Immature natural killer cell (primary cell): ENCODE data around the gene CD226. TPM values are rescaled to one million over a fixed set of nuclear protein-coding genes. Genes with fewer than 3 reads are reported as not detected.
"Not testable (repeated sequence)": the region's sequence is repeated elsewhere in the genome, so short reads cannot be mapped to it uniquely, and the experiment has no call there.

Experiments
- DNase-seq, 3 donors: peaks; one replicate each; pipeline ENCODE4 v3.0.0; 2022; ENCODE audit warnings: mixed read lengths in 1 of 3
- H3K27ac Mint-ChIP-seq, 6 donors: one replicate each; pipeline ENCODE4 v1.8.0; 2020; ENCODE audit warnings: mixed read lengths in 6 of 6, mild to moderate bottlenecking in 5 of 6, inconsistent platforms in 4 of 6, moderate library complexity in 3 of 6
- H3K27me3 Mint-ChIP-seq, 3 donors: one replicate each; pipeline ENCODE4 v1.8.0; 2020 to 2021; ENCODE audit warnings: low read depth in 3 of 3, mild to moderate bottlenecking in 3 of 3, mixed read lengths in 3 of 3, moderate library complexity in 3 of 3, inconsistent platforms in 1 of 3
- H3K36me3 Mint-ChIP-seq, 3 donors: one replicate each; pipeline ENCODE4 v1.8.0; 2020; ENCODE audit warnings: mixed read lengths in 3 of 3, inconsistent platforms in 2 of 3, mild to moderate bottlenecking in 2 of 3
- H3K4me1 Mint-ChIP-seq, 2 donors: one replicate each; pipeline ENCODE4 v1.8.0; 2020; ENCODE audit warnings: inconsistent platforms in 2 of 2, mild to moderate bottlenecking in 2 of 2, mixed read lengths in 2 of 2, moderate library complexity in 1 of 2
- H3K4me3 Mint-ChIP-seq, 5 donors: one replicate each; pipeline ENCODE4 v1.8.0; 2020; ENCODE audit warnings: mild to moderate bottlenecking in 5 of 5, mixed read lengths in 5 of 5, inconsistent platforms in 3 of 5, moderate library complexity in 3 of 5
- H3K9me3 Mint-ChIP-seq, 6 donors: one replicate each; pipeline ENCODE4 v1.8.0; 2020; ENCODE audit warnings: mild to moderate bottlenecking in 6 of 6, mixed read lengths in 6 of 6, inconsistent platforms in 4 of 6, moderate library complexity in 3 of 6
- polyA plus RNA-seq, 3 donors: library from polyadenylated mRNA; unstranded; fragments of 300-500 nt; fragmentation: Illumina TruSeq; gene quantifications; one replicate each; pipeline ENCODE4 v1.2.3, GENCODE V29; 2021

CD226 gene
- polyA plus RNA-seq, 3 donors from 2014 or later = 59.9 to 103 (median 102) TPM

GRCh38 chr18:69949538-69949936 is 1.9 kb upstream of the CD226 start:
- H3K4me3 Mint-ChIP-seq = no peak overlapping the region
- H3K4me1 Mint-ChIP-seq = peaks cover 0 to 27% of the 10 kb centered on the region in 2 donors
- H3K27ac Mint-ChIP-seq = no peak overlapping the region
- H3K27me3 Mint-ChIP-seq = peaks cover 2 to 6% (median 4%) of the 10 kb centered on the region in 3 donors
- no peak for DNase-seq
- H3K9me3 Mint-ChIP-seq = no peaks in the 10 kb centered on the region
- H3K36me3 Mint-ChIP-seq = peaks cover under 1 to 28% (median 4%) of the 10 kb centered on the region in 3 donors

- H3K27me3 Mint-ChIP-seq = peaks cover 2 to 6% (median 4%) of the 10 kb centered on the region in 3 donors
- no peak overlapping the region for H3K4me3 Mint-ChIP-seq
- peaks cover 0 to 30% of the 10 kb centered on the region in 2 donors for H3K4me1 Mint-ChIP-seq
- DNase-seq = peak; percentile 64 to 65 (median 64)
- H3K9me3 Mint-ChIP-seq = no peaks in the 10 kb centered on the region
- H3K36me3 Mint-ChIP-seq = peaks cover 4 to 32% (median 5%) of the 10 kb centered on the region in 3 donors
- no peak overlapping the region for H3K27ac Mint-ChIP-seq
Observed at GRCh38 chr18:69948919-69949537, 1.4 kb upstream of the CD226 start.

- no peak for DNase-seq
- H3K27me3 Mint-ChIP-seq = peaks cover 2 to 6% (median 4%) of the 10 kb centered on the region in 3 donors
- peaks cover 4 to 30% (median 6%) of the 10 kb centered on the region in 3 donors for H3K36me3 Mint-ChIP-seq
- H3K27ac Mint-ChIP-seq = no peak overlapping the region
- no peak overlapping the region for H3K4me3 Mint-ChIP-seq
- H3K9me3 Mint-ChIP-seq = no peaks in the 10 kb centered on the region
- peaks cover 0 to 38% of the 10 kb centered on the region in 2 donors for H3K4me1 Mint-ChIP-seq
Observed at GRCh38 chr18:69948256-69948655, 583 bp upstream of the CD226 start.

- Mint-ChIP-seq H3K9me3 (no peaks in the 10 kb centered on the region), H3K27me3 (peaks cover 0 to 7% (median 4%) of the 10 kb centered on the region in 3 donors), H3K36me3 (peaks cover 9 to 38% (median 13%) of the 10 kb centered on the region in 3 donors), H3K27ac (no peak overlapping the region), H3K4me3 (no peak overlapping the region), H3K4me1 (peaks cover 0 to 53% of the 10 kb centered on the region in 2 donors)
- DNase-seq = no peak
Observed at GRCh38 chr18:69946608-69947155, 991 bp downstream of the CD226 start.

GRCh38 chr18:69945220-69946114 is 2.2 kb downstream of the CD226 start:
- Mint-ChIP-seq H3K36me3 (peaks cover 13 to 40% (median 15%) of the 10 kb centered on the region in 3 donors), H3K4me1 (peaks cover 0 to 66% of the 10 kb centered on the region in 2 donors), H3K4me3 (no peak overlapping the region), H3K27ac (no peak overlapping the region), H3K9me3 (no peaks in the 10 kb centered on the region), H3K27me3 (peaks cover 0 to 16% (median 4%) of the 10 kb centered on the region in 3 donors)
- no peak for DNase-seq

- no peak overlapping the region for H3K4me3 Mint-ChIP-seq
- no peak overlapping the region for H3K27ac Mint-ChIP-seq
- H3K4me1 Mint-ChIP-seq = peaks cover 0 to 76% of the 10 kb centered on the region in 2 donors
- peaks cover 3 to 16% (median 4%) of the 10 kb centered on the region in 3 donors for H3K27me3 Mint-ChIP-seq
- no peaks in the 10 kb centered on the region for H3K9me3 Mint-ChIP-seq
- H3K36me3 Mint-ChIP-seq = peaks cover 19 to 50% (median 24%) of the 10 kb centered on the region in 3 donors
- no peak for DNase-seq
Observed at GRCh38 chr18:69944436-69944835, 3.2 kb downstream of the CD226 start.

GRCh38 chr18:69943021-69943420 is 4.7 kb downstream of the CD226 start:
- DNase-seq = no peak
- H3K4me1 Mint-ChIP-seq = peaks cover 0 to 80% of the 10 kb centered on the region in 2 donors
- H3K4me3 Mint-ChIP-seq = no peak overlapping the region
- H3K27me3 Mint-ChIP-seq = peaks cover 3 to 16% (median 4%) of the 10 kb centered on the region in 3 donors
- H3K9me3 Mint-ChIP-seq = no peaks in the 10 kb centered on the region
- H3K36me3 Mint-ChIP-seq = peaks cover 23 to 61% (median 35%) of the 10 kb centered on the region in 3 donors
- peak overlapping the region in 2 of 6 donors; percentile 87 to 89 for H3K27ac Mint-ChIP-seq

GRCh38 chr18:69941183-69941582 is 6.5 kb downstream of the CD226 start:
- Mint-ChIP-seq H3K9me3 (no peaks in the 10 kb centered on the region), H3K36me3 (peaks cover 27 to 63% (median 41%) of the 10 kb centered on the region in 3 donors), H3K27me3 (peaks cover 0 to 9% (median 4%) of the 10 kb centered on the region in 3 donors), H3K4me1 (peaks cover 0 to 72% of the 10 kb centered on the region in 2 donors), H3K4me3 (peak overlapping the region in 3 of 5 donors; percentile 56 to 77 (median 71)), H3K27ac (peak overlapping the region in 2 of 6 donors; percentile 87 to 89)
- peak; percentile 36 to 56 (median 52) for DNase-seq

- peak overlapping the region in 4 of 6 donors; percentile 76 to 91 (median 88) for H3K27ac Mint-ChIP-seq
- peaks cover 27 to 54% (median 42%) of the 10 kb centered on the region in 3 donors for H3K36me3 Mint-ChIP-seq
- DNase-seq, H3K9me3 Mint-ChIP-seq, H3K27me3 Mint-ChIP-seq: not testable (repeated sequence)
- H3K4me1 Mint-ChIP-seq = peaks cover 0 to 58% of the 10 kb centered on the region in 2 donors
- peak overlapping the region; percentile 49 to 67 (median 59) for H3K4me3 Mint-ChIP-seq
Observed at GRCh38 chr18:69939812-69940211, 7.9 kb downstream of the CD226 start.

GRCh38 chr18:69936191-69936558 is 11.5 kb downstream of the CD226 start:
- Mint-ChIP-seq H3K27me3 (peaks cover 0 to 9% (median 4%) of the 10 kb centered on the region in 3 donors), H3K27ac (no peak overlapping the region), H3K36me3 (peaks cover 18 to 34% (median 29%) of the 10 kb centered on the region in 3 donors), H3K9me3 (no peaks in the 10 kb centered on the region), H3K4me3 (no peak overlapping the region), H3K4me1 (peaks cover 0 to 27% of the 10 kb centered on the region in 2 donors)
- peak; percentile 38 to 53 (median 40) for DNase-seq

GRCh38 chr18:69935319-69936190 is 12.1 kb downstream of the CD226 start:
- no peak overlapping the region for H3K27ac Mint-ChIP-seq
- peaks cover 0 to 23% of the 10 kb centered on the region in 2 donors for H3K4me1 Mint-ChIP-seq
- no peak overlapping the region for H3K4me3 Mint-ChIP-seq
- H3K9me3 Mint-ChIP-seq = no peaks in the 10 kb centered on the region
- H3K36me3 Mint-ChIP-seq = peaks cover 20 to 37% (median 32%) of the 10 kb centered on the region in 3 donors
- peak; percentile 95 to 96 (median 96) for DNase-seq
- peaks cover 0 to 9% (median 0%) of the 10 kb centered on the region in 3 donors for H3K27me3 Mint-ChIP-seq

- peaks cover 0 to 6% (median under 1%) of the 10 kb centered on the region in 3 donors for H3K27me3 Mint-ChIP-seq
- H3K9me3 Mint-ChIP-seq = no peaks in the 10 kb centered on the region
- no peak overlapping the region for H3K27ac Mint-ChIP-seq
- H3K4me3 Mint-ChIP-seq = no peak overlapping the region
- peaks cover 0 to 23% of the 10 kb centered on the region in 2 donors for H3K4me1 Mint-ChIP-seq
- peak in 2 of 3 donors; percentile 50 to 52 for DNase-seq
- peaks cover 24 to 38% (median 33%) of the 10 kb centered on the region in 3 donors for H3K36me3 Mint-ChIP-seq
Observed at GRCh38 chr18:69934601-69935265, 12.9 kb downstream of the CD226 start.
